Measurements from ENCODE around the gene PEX5L. TPM values are rescaled to one million over a fixed set of nuclear protein-coding genes. Genes with fewer than 3 reads are reported as not detected.

The PEX5L gene
- total and polyA plus RNA-seq, 9 donors = 0.30 to 8.6 (median 1.1) TPM

DNA sequence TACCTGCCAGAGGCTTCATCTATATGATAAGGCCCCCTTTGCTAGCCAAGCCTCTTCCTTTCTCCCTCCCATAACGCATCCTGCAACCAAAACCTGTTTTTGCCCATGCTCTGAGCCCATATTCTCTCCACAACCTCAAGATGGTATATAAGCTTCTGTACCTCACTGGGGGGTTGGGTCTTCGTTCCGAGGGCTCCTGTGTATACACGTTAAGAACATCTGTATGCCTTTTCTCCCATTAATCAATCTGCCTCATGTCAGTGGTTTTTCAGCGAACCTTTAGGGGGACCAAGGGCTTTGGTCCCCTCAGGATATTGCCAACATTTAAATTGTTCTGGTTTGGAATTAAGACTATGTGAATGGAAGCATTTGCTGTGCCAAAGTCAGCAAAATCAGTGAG lies 168.0 kb downstream of the PEX5L start:
- WGBS, 3 donors = 71 to 77% (median 76%) methylated on average over 5 of the region's 5 CpGs
- TF ChIP-seq EP300 (IDR thresholded peaks at IDR 0.05) (no peak), POLR2A (IDR thresholded peaks at IDR 0.05) (no peak)
- TF ChIP-seq, protein P1, sequence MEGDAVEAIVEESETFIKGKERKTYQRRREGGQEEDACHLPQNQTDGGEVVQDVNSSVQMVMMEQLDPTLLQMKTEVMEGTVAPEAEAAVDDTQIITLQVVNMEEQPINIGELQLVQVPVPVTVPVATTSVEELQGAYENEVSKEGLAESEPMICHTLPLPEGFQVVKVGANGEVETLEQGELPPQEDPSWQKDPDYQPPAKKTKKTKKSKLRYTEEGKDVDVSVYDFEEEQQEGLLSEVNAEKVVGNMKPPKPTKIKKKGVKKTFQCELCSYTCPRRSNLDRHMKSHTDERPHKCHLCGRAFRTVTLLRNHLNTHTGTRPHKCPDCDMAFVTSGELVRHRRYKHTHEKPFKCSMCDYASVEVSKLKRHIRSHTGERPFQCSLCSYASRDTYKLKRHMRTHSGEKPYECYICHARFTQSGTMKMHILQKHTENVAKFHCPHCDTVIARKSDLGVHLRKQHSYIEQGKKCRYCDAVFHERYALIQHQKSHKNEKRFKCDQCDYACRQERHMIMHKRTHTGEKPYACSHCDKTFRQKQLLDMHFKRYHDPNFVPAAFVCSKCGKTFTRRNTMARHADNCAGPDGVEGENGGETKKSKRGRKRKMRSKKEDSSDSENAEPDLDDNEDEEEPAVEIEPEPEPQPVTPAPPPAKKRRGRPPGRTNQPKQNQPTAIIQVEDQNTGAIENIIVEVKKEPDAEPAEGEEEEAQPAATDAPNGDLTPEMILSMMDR (IDR thresholded peaks at IDR 0.05) = no peak

DNA sequence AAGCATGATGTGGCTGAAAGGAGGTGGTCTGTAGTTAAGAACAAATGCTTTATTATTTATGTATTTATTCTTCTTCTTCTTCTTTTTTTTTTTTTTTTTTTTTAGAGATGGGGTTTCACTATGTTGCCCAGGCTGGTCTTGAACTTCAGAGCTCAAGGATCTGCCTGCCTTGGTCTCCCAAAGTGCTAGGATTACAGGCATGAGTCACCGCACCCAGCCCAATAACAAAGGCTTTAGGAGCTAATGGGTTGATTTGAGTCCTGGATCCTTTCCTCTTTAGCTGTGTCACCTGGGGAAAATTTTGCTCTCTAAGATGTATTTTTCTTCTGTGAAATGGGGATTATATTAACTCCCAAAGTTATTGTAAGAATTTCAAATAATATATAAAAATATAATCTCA lies 168.8 kb downstream of the PEX5L start:
- DNase-seq = no peak
- H3K4me3 ChIP-seq = no peak overlapping the region
- H3K36me3 ChIP-seq = no peaks in the 10 kb centered on the region
- H3K27ac ChIP-seq = no peak overlapping the region
- no peaks in the 10 kb centered on the region for H3K27me3 ChIP-seq
- TF ChIP-seq EP300 (IDR thresholded peaks at IDR 0.05) (no peak), POLR2A (IDR thresholded peaks at IDR 0.05) (no peak)
- TF ChIP-seq, protein P1 (IDR thresholded peaks at IDR 0.05) = no peak
- H3K4me1 ChIP-seq (ENCODE audit: insufficient read depth) = no peaks in the 10 kb centered on the region
- intact Hi-C loops (cut with DNase I) = no loop called here
- 94 to 100% (median 100%) methylated on average over 1 of the region's 1 CpG for WGBS, 3 donors
- no peaks in the 10 kb centered on the region for H3K9me3 ChIP-seq

More for the DNA sequence above, 168.0 kb downstream of the PEX5L start:
- Histone ChIP-seq H3K27ac (no peak overlapping the region), H3K4me1 (ENCODE audit: insufficient read depth) (no peaks in the 10 kb centered on the region), H3K9me3 (no peaks in the 10 kb centered on the region), H3K27me3 (no peaks in the 10 kb centered on the region), H3K4me3 (no peak overlapping the region), H3K36me3 (no peaks in the 10 kb centered on the region)
- intact Hi-C loops (cut with DNase I) = no loop called here
- no peak for DNase-seq

DNA sequence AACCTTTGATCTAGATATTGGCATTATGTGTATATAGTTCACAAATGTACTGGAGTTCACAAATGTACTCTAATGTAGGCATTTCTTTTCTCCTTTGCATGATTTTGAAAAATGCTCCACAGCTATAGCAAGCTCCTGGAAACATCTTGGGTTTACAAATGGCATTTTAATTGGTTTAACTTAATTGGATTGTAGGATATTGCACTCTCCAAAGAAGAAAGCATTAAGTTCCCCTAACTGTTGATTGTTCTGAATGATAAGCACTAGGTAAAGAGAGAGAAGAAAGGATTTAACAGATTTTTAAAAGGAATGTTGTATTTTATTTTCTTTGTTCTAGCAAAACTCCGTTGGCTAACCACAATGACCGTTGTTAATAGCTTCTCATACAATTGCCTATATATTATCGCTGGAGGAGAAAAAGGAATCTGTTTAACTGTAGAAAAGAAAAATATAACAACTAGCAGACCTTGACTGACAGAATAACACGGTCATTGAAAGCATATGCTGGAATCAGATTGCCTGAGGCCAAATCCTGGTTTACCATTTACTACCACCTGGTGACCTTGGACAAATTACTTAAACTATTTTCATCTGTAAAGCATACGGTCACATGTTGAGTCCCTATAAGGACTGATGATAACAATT lies 170.8 kb downstream of the PEX5L start:
- TF ChIP-seq, protein P1 (IDR thresholded peaks at IDR 0.05) = no peak
- intact Hi-C loops (cut with DNase I) = no loop called here
- Histone ChIP-seq H3K4me3 (no peak overlapping the region), H3K27me3 (no peaks in the 10 kb centered on the region), H3K27ac (no peak overlapping the region), H3K9me3 (no peaks in the 10 kb centered on the region), H3K4me1 (ENCODE audit: insufficient read depth) (no peaks in the 10 kb centered on the region), H3K36me3 (no peaks in the 10 kb centered on the region)
- WGBS, 3 donors = 46 to 55% (median 48%) methylated on average over 5 of the region's 5 CpGs
- no peak for DNase-seq

DNA sequence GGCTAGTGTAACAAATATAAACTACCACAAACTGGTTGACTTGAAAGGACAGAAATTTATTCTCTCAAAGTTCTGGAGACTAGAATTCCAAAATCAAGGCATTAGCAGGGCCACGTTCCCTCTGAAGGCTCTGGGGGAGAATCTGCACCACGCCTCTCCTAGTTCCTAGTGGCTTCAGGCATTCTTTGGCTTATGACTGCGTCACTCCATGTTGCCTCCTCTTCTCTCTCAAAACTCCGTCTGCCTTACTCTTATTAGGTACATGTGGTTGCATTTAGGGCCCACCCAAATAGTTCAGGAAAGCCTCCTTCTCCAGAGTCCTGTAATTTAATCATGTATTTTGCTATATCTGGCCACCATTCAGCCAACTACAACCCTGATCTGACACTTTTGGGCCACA lies 174.8 kb downstream of the PEX5L start:
- Histone ChIP-seq H3K4me3 (no peak overlapping the region), H3K4me1 (ENCODE audit: insufficient read depth) (no peaks in the 10 kb centered on the region), H3K27me3 (no peaks in the 10 kb centered on the region), H3K9me3 (no peaks in the 10 kb centered on the region), H3K27ac (no peak overlapping the region), H3K36me3 (no peaks in the 10 kb centered on the region)
- TF ChIP-seq, protein P1 (IDR thresholded peaks at IDR 0.05) = no peak
- TF ChIP-seq EP300 (IDR thresholded peaks at IDR 0.05) (no peak), POLR2A (IDR thresholded peaks at IDR 0.05) (no peak)
- intact Hi-C loops (cut with DNase I) = no loop called here
- DNase-seq = no peak
- WGBS, 3 donors = 91 to 92% (median 91%) methylated on average over 4 of the region's 4 CpGs
